NOMO-1 treated with dmso at 0.1 percent for 144 hours (cell line): ENCODE data around the gene IL31.
"Not testable (repeated sequence)": the region's sequence is repeated elsewhere in the genome, so short reads cannot be mapped to it uniquely, and the experiment has no call there.

Experiments used
- DNase-seq: peaks from one replicate; lab custom pipeline; 2025; ENCODE audit not compliant: unreplicated experiment; lab: John Stamatoyannopoulos, UW

IL31 gene

DNA sequence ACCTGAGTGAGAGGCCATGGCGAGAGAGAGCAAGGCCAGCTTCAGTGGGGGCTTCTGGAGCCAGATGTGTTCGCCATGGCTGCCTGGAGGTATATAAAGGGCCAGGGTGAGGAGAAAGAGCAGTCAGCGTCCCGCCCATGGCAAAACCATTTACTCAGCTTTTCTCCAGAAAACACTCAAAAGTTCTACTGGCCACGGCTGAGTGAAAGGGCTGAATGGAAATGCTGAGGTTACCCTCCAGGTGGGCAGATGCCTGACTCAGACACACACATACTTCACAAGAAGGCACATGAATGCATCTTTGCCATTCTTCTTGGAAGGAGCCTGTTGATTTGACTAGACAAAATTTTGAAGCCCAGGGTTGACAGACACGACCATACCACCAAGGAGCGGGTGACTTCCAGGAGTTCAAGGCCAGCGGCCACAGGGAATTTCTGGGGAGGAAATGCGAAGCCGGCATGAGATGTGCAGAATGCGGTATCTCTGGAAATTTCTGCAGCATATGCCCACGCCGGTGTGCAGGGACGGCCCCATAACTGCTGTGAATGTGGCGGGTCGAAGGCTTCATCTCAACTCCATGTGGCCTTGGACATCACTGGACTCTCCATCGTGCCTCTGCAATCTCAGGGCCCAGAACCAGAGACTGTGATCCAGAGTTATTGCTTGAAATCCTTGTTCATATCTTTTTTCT is at the start of gene IL31:
IL31 (minus strand) TSS at position 67 of the 691 bp plus-strand sequence; CDS start at position 18, 49 bp downstream.
- DNase-seq, result no peak

DNA sequence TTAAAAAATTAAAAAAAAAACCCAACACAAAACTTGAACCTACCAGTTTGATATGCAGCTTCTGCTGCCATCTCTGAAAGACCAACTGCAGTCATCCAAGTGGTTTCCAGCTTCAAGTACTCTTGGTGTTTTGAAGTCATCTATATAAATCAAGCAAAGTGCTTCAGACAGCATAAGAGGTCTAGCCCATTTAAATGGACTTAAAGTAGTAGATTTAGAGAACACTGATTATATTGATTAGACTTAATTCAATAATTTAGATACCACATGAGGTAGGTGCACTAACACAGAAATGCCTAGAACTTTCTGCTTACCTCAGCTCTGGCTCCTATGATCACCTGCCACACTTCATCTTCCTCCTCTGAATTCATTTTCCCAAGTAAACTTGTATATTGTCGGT is 42.4 kb upstream of the IL31 start:
- DNase-seq, result no peak

DNA sequence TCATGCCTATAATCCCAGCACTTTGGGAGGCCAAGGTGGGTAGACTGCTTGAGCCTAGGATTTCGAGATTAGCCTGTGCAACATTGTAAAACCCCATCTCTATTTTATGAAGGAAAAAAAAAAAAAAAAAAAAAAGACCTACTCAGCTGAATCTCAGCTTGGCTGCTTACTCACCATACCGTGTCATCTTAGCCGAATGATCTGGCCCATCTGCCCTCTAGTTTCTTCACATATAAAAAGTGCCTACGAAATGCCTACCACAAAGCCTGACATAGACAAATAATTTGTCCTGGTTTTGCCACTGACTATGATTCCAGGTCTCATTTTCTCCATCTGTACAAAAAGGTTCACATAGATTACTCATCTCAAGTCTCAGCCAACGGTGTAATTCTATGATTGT is 41.8 kb upstream of the IL31 start:
- no peak for DNase-seq

DNA sequence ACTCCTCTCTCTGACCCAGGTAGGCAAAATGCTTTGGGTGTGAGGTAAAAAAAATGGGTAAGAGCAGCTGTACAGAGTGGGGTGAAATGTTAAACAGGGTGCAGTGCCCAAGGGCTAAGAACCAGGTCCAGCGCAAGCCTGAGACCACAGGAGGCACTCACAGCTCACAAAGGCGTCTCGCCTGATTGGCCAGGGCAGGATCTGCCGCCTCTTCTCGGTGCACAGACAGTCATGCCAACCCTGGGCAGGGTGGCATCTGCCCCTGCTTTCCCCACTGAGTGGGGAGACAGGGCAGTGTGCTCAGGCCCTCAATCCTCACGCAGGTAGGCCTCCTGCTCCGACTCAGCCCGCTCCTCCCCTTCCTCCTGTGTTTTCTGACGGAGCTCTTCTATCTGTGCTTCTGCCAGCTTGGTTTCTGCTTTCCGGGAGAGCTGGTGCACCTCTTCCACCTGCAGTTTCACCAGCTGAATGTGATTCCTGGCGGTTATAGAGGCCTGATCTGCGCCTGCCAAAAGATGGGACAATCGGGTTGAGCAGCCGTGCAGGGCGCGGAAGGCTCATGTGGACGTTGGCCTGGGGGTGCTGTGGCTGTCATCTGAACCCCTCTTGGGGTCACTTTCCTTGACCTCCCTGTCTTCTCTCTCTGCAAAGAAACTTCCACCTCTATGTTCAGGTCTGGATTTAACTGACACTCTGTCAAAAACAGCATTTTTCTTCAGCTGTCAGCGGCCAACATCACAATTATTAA is 34.2 kb upstream of the IL31 start:
- no peak for DNase-seq

DNA sequence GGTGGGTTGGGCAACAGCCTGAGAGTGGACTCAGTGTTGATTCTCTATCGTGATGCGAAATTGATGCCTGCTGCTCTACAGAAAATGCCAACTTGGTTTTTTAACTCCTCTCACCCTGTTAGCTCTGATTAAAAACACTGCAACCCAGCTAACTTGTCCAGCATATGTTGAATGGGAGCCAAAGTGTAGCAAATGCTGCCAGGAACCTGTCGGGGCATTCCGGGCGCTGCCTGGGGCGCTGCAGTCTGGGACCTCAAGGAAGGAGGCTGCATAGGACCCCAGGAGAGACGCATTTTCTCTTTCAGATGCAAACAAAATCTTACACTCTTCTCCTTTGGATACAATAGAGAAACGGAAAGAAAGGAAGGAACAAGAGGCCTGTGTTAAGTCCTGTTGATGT is 33.4 kb upstream of the IL31 start:
- no peak for DNase-seq

DNA sequence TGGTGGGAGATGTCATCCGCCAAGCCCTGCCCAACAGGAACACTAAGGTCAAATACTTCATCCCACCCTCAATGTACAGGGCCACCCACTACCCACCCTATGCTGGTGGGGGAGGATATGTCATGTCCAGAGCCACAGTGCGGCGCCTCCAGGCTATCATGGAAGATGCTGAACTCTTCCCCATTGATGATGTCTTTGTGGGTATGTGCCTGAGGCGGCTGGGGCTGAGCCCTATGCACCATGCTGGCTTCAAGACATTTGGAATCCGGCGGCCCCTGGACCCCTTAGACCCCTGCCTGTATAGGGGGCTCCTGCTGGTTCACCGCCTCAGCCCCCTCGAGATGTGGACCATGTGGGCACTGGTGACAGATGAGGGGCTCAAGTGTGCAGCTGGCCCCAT is 33.0 kb upstream of the IL31 start:
- DNase-seq, result no peak

DNA sequence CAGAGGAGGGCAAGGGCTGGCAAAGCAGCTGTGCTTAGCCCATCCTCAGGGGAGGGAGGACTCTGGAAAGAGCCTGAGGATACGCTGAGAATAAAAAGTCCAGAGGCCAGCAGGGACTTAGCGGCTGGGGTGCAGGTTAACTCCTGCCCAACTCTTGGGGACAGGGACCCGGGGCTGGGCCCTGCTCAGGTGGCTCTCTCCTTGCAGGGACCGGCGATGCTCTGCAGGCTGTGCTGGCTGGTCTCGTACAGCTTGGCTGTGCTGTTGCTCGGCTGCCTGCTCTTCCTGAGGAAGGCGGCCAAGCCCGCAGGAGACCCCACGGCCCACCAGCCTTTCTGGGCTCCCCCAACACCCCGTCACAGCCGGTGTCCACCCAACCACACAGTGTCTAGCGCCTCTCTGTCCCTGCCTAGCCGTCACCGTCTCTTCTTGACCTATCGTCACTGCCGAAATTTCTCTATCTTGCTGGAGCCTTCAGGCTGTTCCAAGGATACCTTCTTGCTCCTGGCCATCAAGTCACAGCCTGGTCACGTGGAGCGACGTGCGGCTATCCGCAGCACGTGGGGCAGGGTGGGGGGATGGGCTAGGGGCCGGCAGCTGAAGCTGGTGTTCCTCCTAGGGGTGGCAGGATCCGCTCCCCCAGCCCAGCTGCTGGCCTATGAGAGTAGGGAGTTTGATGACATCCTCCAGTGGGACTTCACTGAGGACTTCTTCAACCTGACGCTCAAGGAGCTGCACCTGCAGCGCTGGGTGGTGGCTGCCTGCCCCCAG is 32.3 kb upstream of the IL31 start:
- no peak for DNase-seq

DNA sequence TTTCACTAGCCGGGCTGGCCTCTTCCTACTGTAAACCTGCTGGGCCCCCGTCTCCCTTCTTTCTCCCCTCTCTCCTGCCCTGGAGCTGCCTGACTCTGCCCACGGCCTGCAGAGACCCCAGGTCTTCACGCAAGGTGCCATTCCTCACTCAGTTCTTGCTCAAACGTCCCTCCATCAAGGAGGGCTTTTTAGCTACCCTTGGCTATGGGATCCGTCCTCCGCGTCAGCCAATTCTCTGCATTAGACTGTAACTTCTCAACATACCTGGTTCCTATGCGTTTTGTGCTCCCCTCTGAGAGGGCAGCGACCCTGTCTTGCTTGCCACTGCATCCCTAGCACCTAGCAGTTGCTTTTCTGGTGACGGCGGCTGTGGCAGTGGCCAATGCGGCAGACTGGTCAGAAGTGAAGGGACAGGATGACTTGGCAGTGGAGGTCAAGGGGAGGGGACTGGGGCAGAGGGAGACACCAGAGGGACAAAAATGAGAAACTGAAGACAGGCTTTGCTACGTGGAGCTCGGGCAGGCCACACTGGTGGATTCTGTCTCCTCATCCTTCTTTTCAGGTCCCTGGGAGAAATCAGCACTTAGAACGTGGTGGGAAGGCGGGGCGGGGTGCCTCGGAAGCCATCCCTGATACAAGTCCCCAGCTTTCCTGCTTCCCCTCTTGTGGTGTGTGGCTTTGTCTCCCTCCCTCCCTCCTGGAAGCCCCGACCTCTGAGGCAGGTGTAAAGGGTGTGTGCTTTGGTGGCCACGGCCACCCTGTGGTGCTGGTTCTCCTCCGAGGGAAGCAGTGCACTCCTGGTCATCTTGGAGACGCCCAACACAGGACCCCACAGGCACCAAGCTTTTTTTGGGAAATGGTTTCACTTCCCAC is 31.3 kb upstream of the IL31 start:
- no peak for DNase-seq

DNA sequence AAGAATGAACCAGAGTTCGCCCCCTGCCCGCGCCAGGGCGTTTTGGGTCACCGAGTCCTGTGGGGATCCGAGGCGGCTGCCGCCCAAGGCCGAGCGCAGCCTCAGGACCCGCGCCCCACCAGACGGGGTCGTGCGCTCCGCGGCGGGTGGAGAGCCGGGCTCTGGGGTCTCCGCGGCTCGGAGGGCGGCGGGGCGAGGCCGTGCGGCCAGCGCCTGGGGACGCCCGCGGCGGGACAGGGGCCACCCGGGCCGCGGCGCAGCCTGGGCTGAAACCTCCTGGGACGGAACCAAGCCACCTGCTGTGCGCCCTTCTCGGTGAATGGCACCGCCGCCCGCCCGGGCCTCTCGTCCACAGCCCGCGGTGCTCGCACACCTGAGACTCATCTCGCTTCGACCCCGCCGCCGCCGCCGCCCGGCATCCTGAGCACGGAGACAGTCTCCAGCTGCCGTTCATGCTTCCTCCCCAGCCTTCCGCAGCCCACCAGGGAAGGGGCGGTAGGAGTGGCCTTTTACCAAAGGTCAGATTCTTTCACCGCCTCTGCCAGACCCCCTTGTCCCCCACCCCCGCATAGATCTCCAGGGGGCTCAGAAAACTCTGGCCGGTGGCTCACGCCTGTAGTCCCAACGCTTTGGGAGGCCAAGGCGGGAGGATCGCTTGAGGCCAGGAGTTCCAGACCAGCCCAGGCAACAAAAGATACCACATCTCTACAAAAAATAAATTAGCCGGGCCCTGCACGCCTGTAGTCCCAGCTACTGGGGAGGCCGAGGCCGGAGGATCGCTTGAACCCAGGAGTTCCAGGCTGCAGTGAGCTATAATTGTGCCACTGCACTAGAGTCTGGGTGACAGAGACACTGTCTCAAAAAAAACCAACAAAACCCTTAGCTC is 30.4 kb upstream of the IL31 start:
- no peak for DNase-seq

DNA sequence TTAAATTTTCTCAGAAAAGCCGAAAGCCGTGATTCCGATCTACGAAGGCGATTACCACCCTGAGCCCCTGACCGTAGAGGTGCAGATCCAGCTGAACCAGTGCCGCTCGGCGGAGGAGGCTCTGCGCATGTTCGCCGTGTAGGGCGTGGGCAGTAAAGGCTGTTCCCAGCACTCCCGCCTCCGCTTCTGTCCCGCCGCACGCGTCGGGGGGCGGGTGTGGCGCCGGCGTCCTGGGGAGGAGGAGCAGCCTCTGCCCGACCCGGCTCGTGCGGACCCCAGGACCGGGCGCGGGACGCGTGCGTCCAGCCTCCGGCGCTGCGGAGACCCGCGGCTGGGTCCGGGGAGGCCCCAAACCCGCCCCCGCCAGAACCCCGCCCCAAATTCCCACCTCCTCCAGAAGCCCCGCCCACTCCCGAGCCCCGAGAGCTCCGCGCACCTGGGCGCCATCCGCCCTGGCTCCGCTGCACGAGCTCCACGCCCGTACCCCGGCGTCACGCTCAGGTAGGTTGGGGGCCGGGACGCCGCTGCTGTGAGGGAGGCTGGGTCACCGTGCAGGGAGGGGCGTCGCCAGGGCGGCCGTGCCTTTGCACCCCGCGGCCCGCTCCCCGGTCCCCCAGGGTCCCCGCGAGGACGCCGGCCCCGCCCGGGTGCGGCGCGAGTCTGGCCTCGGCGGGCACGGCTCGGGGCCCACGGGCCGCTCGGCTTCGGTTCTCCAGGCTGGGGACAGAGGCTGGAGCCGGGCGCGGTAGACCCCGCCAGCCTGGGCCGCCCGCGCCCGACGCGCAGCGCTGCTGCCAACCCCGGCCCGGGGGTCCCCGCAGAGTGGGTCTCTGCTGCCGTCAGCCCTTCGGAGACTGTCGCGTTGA is 29.5 kb upstream of the IL31 start, which contains the start of gene B3GNT4:
B3GNT4 (plus strand) TSS at position 409 of the 866 bp plus-strand sequence. CDS start 910 bp downstream, outside the sequence.
- no peak for DNase-seq

DNA sequence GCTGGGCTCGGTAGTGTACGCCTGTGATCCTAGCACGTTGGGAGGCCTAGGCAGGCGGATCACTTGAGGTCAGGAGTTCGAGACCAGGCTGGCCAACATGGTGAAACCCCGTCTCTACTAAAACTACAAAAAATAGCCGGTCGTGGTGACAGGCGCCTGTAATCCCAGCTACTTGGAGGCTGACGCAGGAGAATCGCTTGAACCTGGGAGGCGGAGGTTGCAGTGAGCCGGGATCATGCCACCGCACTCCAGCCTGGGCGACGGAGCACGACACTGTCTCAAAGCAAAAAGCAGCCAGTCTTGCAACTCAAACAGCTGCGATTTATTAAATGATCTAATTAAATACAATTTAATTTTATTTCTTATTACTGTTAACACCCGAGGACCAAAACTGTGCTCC is 28.8 kb upstream of the IL31 start:
- not testable (repeated sequence) for DNase-seq

DNA sequence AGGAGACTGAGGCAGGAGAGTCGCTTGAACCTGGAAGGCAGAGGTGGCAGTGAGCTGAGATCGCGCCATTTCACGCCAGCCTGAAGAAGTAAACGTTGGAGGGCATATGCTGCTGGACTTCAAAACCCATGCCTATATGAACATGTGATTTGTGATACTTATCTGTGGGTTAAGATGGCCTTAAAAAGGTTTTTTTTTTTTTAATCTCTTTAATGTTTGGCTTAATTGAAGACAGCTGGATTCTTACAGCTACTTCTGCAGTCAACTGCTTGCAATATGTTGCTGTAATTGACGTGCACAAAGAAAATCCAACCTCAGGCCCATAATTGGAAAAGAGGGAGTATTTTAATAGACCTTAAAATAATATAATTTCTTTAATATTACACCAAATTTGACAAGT is 28.0 kb upstream of the IL31 start:
- DNase-seq, result no peak

DNA sequence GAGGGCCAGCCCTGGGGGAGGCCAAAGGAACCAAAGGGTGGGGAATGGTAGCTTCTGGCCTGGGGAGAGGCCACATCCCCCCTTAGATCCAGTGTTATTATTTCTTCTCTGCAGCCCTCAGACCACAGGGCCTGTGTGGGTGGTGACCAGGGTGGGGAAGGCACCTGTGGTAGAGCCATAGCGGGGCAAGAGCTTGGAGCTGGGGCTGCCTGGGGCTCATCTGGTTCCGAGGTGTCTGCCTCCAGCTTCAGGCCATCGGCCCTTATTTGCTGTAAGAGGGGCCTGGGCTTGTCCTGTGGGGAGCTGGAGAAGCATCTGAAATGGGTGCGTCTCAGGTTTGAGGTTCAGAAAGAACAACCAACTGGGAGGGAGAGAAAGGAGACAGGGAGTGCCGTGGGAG is 27.4 kb upstream of the IL31 start:
- DNase-seq, result no peak

DNA sequence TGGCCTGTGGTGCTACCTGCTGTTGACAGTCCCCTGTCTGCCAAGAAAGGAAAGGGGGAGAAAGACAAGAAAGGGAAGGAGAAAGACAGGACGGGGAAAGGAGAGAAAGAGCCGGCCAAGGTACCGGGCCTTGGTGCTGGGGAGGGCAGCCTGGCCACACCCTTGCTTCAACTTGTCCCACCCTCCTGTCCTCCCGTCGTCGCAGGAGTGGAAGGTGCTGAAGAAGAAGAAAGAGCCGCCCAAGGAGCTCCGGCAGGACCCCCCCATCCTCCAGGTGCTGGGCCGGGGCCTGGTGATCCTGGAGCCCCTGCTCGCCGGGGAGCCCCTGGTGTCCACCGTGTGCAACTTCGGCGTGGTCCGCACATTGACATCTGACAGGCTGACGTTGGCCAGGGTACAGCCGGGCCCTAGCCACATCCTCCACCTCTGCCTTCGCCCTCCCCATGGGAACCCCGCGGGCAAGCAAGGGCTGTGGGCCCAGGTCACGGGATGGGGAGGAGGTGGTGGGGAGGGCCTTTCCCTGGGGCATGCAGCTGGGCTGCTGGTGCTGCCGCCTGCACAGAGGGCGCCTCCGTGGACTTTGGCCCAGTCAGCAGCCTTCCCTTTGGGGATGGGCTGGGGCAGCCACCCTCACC is 26.6 kb upstream of the IL31 start:
- no peak for DNase-seq

DNA sequence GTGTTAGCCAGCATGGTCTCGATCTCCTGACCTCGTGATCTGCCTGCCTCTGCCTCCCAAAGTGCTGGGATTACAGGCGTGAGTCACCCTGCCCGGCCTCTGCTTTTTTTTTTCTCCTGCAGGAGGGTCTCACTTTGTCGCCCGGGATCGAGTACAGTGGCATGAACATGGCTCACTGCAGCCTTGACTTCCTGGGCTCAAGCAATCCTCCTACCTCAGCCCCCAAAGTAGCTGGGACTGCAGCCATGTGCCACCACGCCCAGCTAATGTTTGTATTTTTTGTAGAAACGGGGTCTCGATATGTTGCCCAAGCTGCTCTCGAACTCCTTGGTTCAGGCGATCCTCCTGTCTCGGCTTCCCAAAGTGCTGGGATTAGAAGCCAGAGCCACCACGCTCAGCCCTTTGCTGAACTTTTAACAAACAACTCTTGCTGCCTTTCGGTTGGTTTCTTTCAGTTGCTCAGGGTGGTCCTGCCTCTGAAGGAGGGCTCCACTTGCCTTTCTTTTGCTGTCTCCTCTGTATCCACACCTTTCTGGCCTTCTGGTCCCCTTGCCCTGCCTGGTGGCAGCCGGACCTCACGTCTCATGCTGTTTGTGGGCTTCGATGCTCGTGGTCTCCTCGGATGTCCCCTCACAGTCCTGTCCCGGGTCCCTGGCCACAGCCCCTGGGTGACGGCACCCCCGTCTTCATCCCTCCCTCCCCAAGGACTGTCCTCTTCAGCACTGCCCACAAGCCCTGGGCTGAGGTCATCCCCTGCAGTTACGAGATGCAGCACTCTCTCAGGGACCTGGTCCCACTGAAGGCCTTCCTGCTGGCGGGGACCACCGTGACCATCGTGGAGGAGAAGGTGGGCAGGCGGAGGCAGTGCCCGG is 25.7 kb upstream of the IL31 start:
- no peak for DNase-seq

DNA sequence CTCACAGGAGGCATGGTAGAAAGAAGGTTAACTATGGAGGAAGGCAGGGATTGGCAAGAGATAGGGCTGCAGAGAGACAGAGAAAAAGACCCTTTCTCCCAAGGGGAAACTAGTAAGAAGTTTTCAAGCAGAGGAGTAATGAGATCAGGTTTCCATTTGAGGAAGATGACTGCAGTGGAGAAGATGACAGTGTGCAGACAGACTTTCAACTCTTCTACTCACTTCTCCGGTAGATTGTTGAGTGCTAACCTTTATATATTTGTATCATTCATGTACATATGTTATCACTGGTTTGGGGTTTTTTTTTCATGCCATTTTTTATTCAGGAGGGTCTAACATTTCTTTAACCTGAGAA is 23.6 kb upstream of the IL31 start:
- DNase-seq, result no peak

DNA sequence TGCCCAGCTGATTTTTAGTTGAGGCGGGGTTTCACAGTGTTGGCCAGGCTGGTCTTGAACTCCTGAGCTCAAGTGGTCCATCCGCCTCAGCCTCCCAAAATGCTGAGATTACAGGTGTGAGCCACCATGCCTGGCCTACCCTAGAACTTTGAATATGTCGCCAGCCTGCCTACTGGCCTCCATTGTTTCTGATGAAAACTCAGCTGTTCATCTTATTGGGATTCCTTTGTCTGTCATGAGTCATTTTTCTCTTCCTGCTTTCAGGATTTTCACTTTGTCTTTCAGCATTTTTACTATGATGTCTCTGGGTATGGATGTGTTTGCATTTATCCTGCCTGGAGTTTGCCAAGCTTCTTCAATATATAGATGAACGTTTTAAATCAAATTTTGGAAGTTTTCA is 21.4 kb upstream of the IL31 start:
- no peak for DNase-seq

DNA sequence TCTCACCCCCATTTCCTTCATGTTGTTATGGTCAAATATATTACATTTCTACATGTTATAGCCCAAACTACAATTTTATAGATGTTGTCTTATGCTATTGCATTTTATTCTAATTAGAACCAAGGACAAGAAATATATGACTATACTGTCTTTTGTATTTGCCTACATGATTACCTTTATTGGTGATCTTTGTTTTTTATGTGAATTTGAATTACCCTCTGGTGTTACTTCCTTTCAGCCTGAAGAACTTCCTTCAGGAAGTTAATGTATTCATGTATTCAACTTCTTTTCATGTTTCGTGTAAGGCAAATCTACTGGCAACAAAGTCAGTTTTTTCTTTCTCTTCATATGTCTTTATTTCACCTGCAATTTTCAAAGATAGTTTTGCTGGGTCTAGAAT is 20.8 kb upstream of the IL31 start:
- no peak for DNase-seq
